CD4-positive, CD25-positive, alpha-beta regulatory T cell (primary cell): ENCODE measurements around the gene BAIAP3. TPM values are rescaled to one million over a fixed set of nuclear protein-coding genes. Genes with fewer than 3 reads are reported as not detected.
A peak's percentile ranks its signal among the peaks of the same experiment; 100 is the strongest.

ENCODE experiments used
- ATAC-seq, 2 donors: fragments of 150-1000 bp; cut with Tn5 transposase; one replicate each; pipeline ENCODE4 v1.10.0; 2021; ENCODE audit warnings: low read depth in 2 of 2, moderate number of reproducible peaks in 2 of 2, moderate library complexity in 1 of 2
- DNase-seq, 3 donors: peaks; one replicate each; pipeline versions ENCODE4 v3.0.0 to v3.0.0-alpha.2; 2012 to 2022; ENCODE audit warnings: mixed read lengths in 1 of 3
- H3K27ac ChIP-seq: one replicate; pipeline ENCODE4 v1.7.0; 2013; ENCODE audit warnings: mild to moderate bottlenecking, low read length; ENCODE audit not compliant: insufficient read depth, poor library complexity, severe bottlenecking
- H3K27me3 ChIP-seq: one replicate; pipeline ENCODE4 v1.7.0; 2013; ENCODE audit warnings: low read length; ENCODE audit not compliant: control insufficient read depth, insufficient read depth
- H3K36me3 ChIP-seq: one replicate; pipeline ENCODE4 v1.7.0; 2013; ENCODE audit warnings: mild to moderate bottlenecking, low read length, moderate library complexity; ENCODE audit not compliant: control insufficient read depth, insufficient read depth
- H3K4me1 ChIP-seq: 2 replicates; pipeline ENCODE4 v1.7.0; 2013; ENCODE audit warnings: mild to moderate bottlenecking, low read length; ENCODE audit not compliant: insufficient read depth, control insufficient read depth, poor library complexity, severe bottlenecking
- H3K4me3 ChIP-seq: one replicate; pipeline ENCODE4 v1.7.0; 2013; ENCODE audit warnings: low read depth, mild to moderate bottlenecking, low read length, moderate library complexity
- H3K9me3 ChIP-seq, 2 experiments: 1 replicate in 1 of 2; 2 replicates in 1 of 2; pipeline ENCODE4 v1.7.0; 2013; ENCODE audit warnings: low read length in 2 of 2, mild to moderate bottlenecking in 1 of 2, moderate library complexity in 1 of 2; ENCODE audit not compliant: control insufficient read depth in 2 of 2
- H3K27ac Mint-ChIP-seq, 3 donors: one replicate each; pipeline ENCODE4 v1.8.0; 2020 to 2022; ENCODE audit warnings: mild to moderate bottlenecking in 3 of 3, mixed read lengths in 3 of 3, moderate library complexity in 2 of 3
- H3K27me3 Mint-ChIP-seq: one replicate; pipeline ENCODE4 v1.8.0; 2022; ENCODE audit warnings: mild to moderate bottlenecking, mixed read lengths
- H3K36me3 Mint-ChIP-seq: one replicate; pipeline ENCODE4 v1.8.0; 2020; ENCODE audit warnings: mixed read lengths
- H3K4me1 Mint-ChIP-seq, 4 donors: one replicate each; pipeline ENCODE4 v1.8.0; 2020 to 2022; ENCODE audit warnings: mixed read lengths in 4 of 4, mild to moderate bottlenecking in 1 of 4
- H3K4me3 Mint-ChIP-seq, 4 donors: one replicate each; pipeline ENCODE4 v1.8.0; 2020 to 2022; ENCODE audit warnings: mild to moderate bottlenecking in 4 of 4, mixed read lengths in 4 of 4, moderate library complexity in 3 of 4
- H3K9me3 Mint-ChIP-seq, 7 donors: one replicate each; pipeline ENCODE4 v1.8.0; 2020 to 2022; ENCODE audit warnings: mixed read lengths in 7 of 7, mild to moderate bottlenecking in 3 of 7, moderate library complexity in 2 of 7
- polyA plus RNA-seq, 4 donors: library from polyadenylated mRNA; unstranded; fragments of 300-500 nt; fragmentation: Illumina TruSeq; gene quantifications; one replicate each; pipeline ENCODE4 v1.2.3, GENCODE V29; 2021
- total RNA-seq: library from RNA; stranded (reverse); gene quantifications from one replicate; pipeline ENCODE4 v1.2.3, GENCODE V29; 2022

BAIAP3 gene
- total and polyA plus RNA-seq, 5 donors from 2014 or later: 0.11 to 3.1 (median 0.35) TPM

DNA sequence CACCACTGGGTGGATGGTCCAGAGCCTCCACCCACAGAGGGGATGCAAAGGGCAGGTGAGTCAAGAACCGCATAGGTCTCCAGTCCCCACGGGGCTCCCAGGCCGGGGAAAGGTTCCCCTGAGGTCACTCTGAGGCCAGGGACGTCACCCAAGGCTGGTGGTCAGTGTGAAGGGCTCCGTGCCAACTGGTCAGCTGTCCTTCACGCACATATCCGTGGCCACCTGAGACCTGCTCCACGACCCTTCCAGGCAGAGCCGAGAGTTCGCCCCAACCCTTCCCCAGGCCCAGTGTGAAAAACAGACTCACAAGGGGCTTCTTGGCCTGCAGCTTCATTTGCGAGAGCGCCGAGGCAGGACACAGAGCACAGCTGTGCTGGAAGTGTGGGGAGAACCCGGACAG, 15.5 kb downstream of the BAIAP3 start:
- H3K27ac Mint-ChIP-seq: peak overlapping the region in 1 of 3 donors; percentile 42
- no peak overlapping the region for H3K4me3 ChIP-seq
- peaks cover 24% of the 10 kb centered on the region for H3K4me1 ChIP-seq
- H3K36me3 Mint-ChIP-seq: peaks cover 3% of the 10 kb centered on the region
- H3K4me3 Mint-ChIP-seq: peak overlapping the region in 3 of 4 donors; percentile 19 to 86 (median 60)
- H3K27me3 ChIP-seq: no peaks in the 10 kb centered on the region
- peaks cover 15% of the 10 kb centered on the region for H3K36me3 ChIP-seq
- no peaks in the 10 kb centered on the region for H3K9me3 ChIP-seq
- peaks cover 5% of the 10 kb centered on the region for H3K27me3 Mint-ChIP-seq
- peaks cover 0 to 31% (median 11%) of the 10 kb centered on the region in 4 donors for H3K4me1 Mint-ChIP-seq
- H3K9me3 Mint-ChIP-seq: peaks cover 0 to 3% (median 0%) of the 10 kb centered on the region in 7 donors
- no peak for ATAC-seq
- no peak for DNase-seq
- no peak overlapping the region for H3K27ac ChIP-seq

DNA sequence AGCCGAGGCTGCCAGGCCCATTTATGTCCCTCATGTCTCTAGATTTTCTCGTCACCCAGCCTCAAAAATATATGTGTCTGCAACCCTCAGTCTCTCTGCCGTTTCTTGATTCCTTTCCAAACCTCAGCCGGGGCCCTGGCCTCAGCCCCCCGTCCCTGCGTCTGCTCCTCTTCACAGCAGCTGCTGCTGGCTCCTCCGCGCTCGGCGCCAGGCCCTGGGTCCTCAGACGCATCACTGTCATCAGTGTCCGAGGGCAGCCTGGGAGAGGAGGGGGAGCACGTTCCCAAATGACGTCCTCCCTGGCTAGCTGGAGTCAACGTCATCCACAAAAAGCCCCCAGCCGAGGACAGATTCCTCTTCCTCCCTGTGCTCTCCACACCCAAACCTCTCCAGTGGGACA, 15.9 kb downstream of the BAIAP3 start:
- Mint-ChIP-seq H3K27ac (peak overlapping the region in 1 of 3 donors; percentile 42), H3K9me3 (peaks cover 0 to 3% (median 0%) of the 10 kb centered on the region in 7 donors), H3K27me3 (peaks cover 5% of the 10 kb centered on the region), H3K36me3 (peaks cover 3% of the 10 kb centered on the region), H3K4me1 (peaks cover 0 to 33% (median 11%) of the 10 kb centered on the region in 4 donors), H3K4me3 (peak overlapping the region in 3 of 4 donors; percentile 19 to 86 (median 60))
- no peaks in the 10 kb centered on the region for H3K9me3 ChIP-seq
- no peak overlapping the region for H3K27ac ChIP-seq
- no peaks in the 10 kb centered on the region for H3K27me3 ChIP-seq
- peaks cover 24% of the 10 kb centered on the region for H3K4me1 ChIP-seq
- peaks cover 15% of the 10 kb centered on the region for H3K36me3 ChIP-seq
- H3K4me3 ChIP-seq: no peak overlapping the region
- ATAC-seq: no peak
- no peak for DNase-seq

DNA sequence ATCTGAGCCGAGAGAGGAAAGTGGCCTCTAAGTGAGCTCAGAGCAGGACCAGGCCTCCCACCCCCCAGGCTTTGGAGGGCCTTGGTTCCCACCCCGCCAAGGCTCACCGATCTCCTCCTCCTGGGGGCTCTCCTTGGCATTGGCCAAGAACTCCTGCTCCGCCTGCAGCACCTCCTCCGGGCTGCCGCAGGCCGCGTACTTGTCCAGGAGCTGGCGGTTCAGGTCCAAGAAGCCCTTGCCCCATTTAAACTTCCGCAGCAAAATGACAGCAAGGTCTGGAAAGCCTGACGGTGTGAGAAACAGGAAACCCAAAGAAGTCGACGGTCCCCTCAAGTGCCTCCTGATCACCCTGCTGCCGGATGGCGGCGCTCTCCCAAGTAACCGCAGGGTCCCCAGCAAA, 16.5 kb downstream of the BAIAP3 start:
- H3K9me3 ChIP-seq: no peaks in the 10 kb centered on the region
- no peak overlapping the region for H3K4me3 ChIP-seq
- Mint-ChIP-seq H3K9me3 (peaks cover 0 to 3% (median 0%) of the 10 kb centered on the region in 7 donors), H3K4me1 (peaks cover 0 to 37% (median 12%) of the 10 kb centered on the region in 4 donors), H3K27me3 (peaks cover 5% of the 10 kb centered on the region), H3K4me3 (peak overlapping the region; percentile 51 to 82 (median 82)), H3K27ac (peak overlapping the region in 1 of 3 donors; percentile 26), H3K36me3 (peaks cover 3% of the 10 kb centered on the region)
- peaks cover 24% of the 10 kb centered on the region for H3K4me1 ChIP-seq
- H3K36me3 ChIP-seq: peaks cover 15% of the 10 kb centered on the region
- DNase-seq: no peak
- H3K27ac ChIP-seq: no peak overlapping the region
- no peak for ATAC-seq
- H3K27me3 ChIP-seq: no peaks in the 10 kb centered on the region

DNA sequence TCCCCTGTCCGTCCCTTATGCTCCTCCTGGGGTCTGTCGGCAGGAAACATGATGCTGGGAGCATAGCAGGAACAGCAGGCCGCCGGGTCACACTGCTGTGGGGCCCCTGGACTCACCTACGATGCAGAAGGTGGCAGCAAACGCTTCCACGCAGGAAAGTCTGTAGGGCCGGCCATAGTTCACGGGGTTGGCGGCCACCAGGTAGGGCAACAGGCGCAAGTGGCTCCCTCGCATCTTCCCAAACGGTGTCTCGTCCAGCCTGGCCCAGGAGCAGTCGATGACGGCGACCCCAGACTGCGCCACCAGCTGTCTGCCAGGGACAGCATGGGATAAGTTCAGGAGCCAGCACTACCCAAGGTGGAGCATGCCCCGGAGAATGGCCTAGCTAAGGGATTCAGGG, 17.2 kb downstream of the BAIAP3 start:
- ATAC-seq (no peak), DNase-seq (no peak)
- Mint-ChIP-seq H3K27me3 (peaks cover 5% of the 10 kb centered on the region), H3K4me1 (peaks cover 0 to 43% (median 15%) of the 10 kb centered on the region in 4 donors), H3K4me3 (peak overlapping the region; percentile 27 to 82 (median 82)), H3K27ac (peak overlapping the region; percentile 69 to 82 (median 74)), H3K36me3 (peaks cover 3% of the 10 kb centered on the region), H3K9me3 (peaks cover 0 to 3% (median 0%) of the 10 kb centered on the region in 7 donors)
- Histone ChIP-seq H3K27me3 (no peaks in the 10 kb centered on the region), H3K36me3 (peaks cover 15% of the 10 kb centered on the region), H3K27ac (peak overlapping the region; percentile 75), H3K4me1 (peaks cover 24% of the 10 kb centered on the region), H3K4me3 (peak overlapping the region; percentile 72), H3K9me3 (no peaks in the 10 kb centered on the region)

DNA sequence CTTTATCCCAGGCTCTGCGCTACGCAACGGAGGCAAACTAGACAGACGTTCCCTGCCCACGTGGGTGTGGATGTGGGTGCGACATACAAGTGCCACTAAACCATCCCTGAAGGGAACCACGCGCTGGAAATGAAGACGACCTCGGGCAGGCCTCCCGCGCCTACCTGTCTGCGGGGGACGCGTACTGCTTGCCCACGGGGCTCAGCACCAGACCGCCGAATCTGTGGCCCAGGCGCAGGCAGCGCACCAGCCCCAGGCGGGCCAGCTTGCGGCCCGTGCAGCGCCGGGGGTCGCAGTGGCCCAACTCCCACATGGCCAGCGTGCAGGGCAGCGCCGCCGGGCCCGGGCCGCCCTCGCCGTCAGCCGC, 17.8 kb downstream of the BAIAP3 start:
- ATAC-seq (peak in 1 of 2 donors; percentile 3), DNase-seq (peak in 1 of 3 donors; percentile 37)
- H3K9me3 ChIP-seq: no peaks in the 10 kb centered on the region
- peak overlapping the region; percentile 32 to 82 (median 71) for H3K27ac Mint-ChIP-seq
- peak overlapping the region; percentile 74 to 82 (median 82) for H3K4me3 Mint-ChIP-seq
- H3K27me3 ChIP-seq: no peaks in the 10 kb centered on the region
- H3K27ac ChIP-seq: peak overlapping the region; percentile 75
- H3K9me3 Mint-ChIP-seq: peaks cover 0 to 3% (median 0%) of the 10 kb centered on the region in 7 donors
- peaks cover 24% of the 10 kb centered on the region for H3K4me1 ChIP-seq
- peak overlapping the region; percentile 72 for H3K4me3 ChIP-seq
- H3K36me3 Mint-ChIP-seq: peaks cover 3% of the 10 kb centered on the region
- H3K4me1 Mint-ChIP-seq: peaks cover 0 to 43% (median 15%) of the 10 kb centered on the region in 4 donors
- peaks cover 15% of the 10 kb centered on the region for H3K36me3 ChIP-seq
- H3K27me3 Mint-ChIP-seq: peaks cover 5% of the 10 kb centered on the region

DNA sequence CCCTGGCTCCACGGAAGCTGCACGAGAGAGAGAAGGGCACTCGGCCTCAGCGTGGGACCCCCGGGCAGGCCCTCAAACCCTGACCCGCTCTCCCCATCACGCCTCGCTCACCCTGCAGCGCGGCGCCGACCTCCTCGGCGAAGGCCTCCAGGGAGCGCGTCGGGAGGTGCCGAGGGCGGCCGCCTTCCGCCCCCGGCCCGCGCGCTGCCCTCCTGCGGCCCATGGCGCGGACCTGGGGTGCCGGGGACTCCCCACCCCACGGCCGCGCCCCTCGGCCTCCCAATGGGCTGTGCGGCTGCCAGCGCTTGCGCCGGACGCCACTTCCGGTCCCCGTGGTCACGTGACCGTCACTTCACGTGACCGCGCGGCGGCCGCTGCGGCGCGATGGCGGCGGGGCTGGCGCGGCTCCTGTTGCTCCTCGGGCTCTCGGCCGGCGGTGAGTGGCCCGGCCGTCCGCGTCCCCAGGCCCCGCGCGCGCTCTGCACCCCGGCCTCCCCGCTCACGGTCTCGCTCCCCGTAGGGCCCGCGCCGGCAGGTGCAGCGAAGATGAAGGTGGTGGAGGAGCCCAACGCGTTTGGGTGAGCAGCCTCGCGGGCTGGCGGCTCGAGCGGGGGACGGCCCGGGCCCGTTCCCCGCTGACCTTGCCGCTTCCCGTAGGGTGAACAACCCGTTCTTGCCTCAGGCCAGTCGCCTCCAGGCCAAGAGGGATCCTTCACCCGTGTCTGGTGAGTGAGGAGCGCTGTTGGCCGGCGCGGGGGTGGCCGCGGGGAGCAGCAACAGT, 18.3 kb downstream of the BAIAP3 start, which contains the start of the genes GNPTG and TSR3:
TSS of gene GNPTG (plus strand) at position 350 of the 781 bp plus-strand sequence. CDS start at position 385, 35 bp downstream.
TSS of gene TSR3 (minus strand) at position 297 of the 781 bp plus-strand sequence. CDS start at position 223, 74 bp downstream.
- Mint-ChIP-seq H3K36me3 (peaks cover 3% of the 10 kb centered on the region), H3K9me3 (peaks cover 0 to 3% (median 0%) of the 10 kb centered on the region in 7 donors), H3K4me1 (peaks cover 0 to 43% (median 15%) of the 10 kb centered on the region in 4 donors), H3K4me3 (peak within 1 kb of the TSS; percentile 85 to 91 (median 87)), H3K27ac (peak within 1 kb of the TSS; percentile 71 to 98 (median 82)), H3K27me3 (peaks cover 5% of the 10 kb centered on the region)
- ATAC-seq: peak; percentile 75 to 79
- peak; percentile 82 to 91 (median 88) for DNase-seq
- peak within 1 kb of the TSS; percentile 75 for H3K27ac ChIP-seq
- peaks cover 24% of the 10 kb centered on the region for H3K4me1 ChIP-seq
- peak within 1 kb of the TSS; percentile 88 for H3K4me3 ChIP-seq
- H3K27me3 ChIP-seq: no peaks in the 10 kb centered on the region
- H3K9me3 ChIP-seq: no peaks in the 10 kb centered on the region
- peaks cover 15% of the 10 kb centered on the region for H3K36me3 ChIP-seq

DNA sequence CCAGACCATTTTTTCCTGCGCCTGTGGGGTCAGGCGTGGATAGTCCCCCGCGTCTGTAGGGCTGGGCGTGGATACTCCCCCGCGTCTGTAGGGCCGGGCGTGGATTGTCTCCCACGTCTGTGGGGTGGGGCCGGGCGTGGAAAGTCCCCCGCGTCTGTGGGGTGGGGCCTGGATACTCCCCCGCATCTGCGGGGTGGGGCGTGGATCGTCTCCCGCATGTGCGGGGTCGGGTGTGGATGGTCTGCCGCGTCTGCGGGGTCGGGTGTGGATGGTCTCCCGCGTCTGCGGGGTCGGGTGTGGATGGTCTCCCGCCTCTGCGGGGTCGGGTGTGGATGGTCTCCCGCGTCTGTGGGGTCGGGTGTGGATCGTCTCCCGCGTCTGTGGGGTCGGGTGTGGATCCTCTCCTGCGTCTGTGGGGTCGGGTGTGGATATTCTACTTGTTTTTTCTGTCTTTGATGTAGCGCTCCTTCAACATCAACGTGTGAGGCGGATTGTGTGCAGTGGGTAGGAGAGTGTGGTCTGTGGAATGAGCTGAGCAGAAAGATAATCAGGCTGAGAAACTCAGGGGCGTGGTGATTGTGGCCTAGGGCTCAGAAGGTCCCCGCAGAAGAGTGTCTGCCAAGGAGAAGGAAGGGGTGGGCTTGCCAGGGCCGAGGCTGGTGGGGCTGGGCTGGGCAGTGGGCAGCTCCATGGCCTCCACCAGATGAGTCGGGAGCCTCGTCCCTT, 21.5 kb downstream of the BAIAP3 start:
- Mint-ChIP-seq H3K9me3 (peaks cover 0 to 3% (median 0%) of the 10 kb centered on the region in 7 donors), H3K36me3 (peaks cover 3% of the 10 kb centered on the region), H3K4me3 (peak overlapping the region; percentile 48 to 81 (median 62)), H3K27me3 (peaks cover 5% of the 10 kb centered on the region), H3K4me1 (peaks cover 0 to 42% (median 19%) of the 10 kb centered on the region in 4 donors), H3K27ac (peak overlapping the region in 1 of 3 donors; percentile 56)
- peaks cover 24% of the 10 kb centered on the region for H3K4me1 ChIP-seq
- ATAC-seq: no peak
- H3K36me3 ChIP-seq: peaks cover 2% of the 10 kb centered on the region
- no peak overlapping the region for H3K27ac ChIP-seq
- H3K4me3 ChIP-seq: no peak overlapping the region
- DNase-seq: no peak
- H3K9me3 ChIP-seq: no peaks in the 10 kb centered on the region
- H3K27me3 ChIP-seq: no peaks in the 10 kb centered on the region
